Pons (tissue), 1 donor: ENCODE results near the gene RAC3.

Source experiments
- DNase-seq: peaks from one replicate; pipeline ENCODE4 v3.0.0-alpha.2; 2016; ENCODE audit warnings: low spot score

Gene RAC3

GRCh38 chr17:82076785-82077591 lies 45.5 kb downstream of the RAC3 start:
- DNase-seq: no peak

DNA sequence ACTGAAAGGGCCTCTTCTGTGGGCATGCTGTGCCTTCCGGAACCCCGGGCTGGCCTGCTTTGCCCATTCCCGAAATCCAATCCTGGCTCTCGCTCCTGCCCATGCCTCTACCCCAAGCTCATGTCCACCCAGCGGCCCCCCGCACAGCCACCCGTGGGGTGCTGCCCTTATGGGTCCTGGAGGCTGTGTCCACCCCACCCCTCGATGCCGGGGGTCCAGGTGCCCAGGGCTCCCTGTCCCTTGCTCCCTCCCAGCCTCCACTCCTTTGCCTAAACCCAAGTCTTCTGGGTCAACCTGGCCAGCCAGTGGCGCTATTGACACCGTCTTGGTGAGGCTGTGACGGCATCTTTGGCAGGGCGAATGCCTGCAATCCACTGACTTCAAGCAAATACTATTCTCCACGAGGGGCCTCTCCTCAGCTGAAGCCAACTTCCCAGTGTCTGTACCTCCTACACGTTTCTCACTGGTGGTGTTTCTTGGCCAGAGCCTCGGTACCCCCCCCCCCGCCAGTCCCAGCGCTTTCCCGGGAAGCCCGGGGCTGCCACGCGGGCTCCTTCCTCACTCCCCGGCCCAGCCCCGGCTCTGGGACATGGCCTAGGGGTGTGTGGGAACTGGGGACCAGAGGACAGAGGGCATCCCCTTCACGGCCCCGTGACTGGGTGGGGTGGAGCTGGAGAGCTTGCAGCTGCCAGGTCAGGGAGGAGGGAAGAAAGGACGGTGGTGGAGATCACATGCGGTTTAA lies 46.3 kb downstream of the RAC3 start:
- no peak for DNase-seq

DNA sequence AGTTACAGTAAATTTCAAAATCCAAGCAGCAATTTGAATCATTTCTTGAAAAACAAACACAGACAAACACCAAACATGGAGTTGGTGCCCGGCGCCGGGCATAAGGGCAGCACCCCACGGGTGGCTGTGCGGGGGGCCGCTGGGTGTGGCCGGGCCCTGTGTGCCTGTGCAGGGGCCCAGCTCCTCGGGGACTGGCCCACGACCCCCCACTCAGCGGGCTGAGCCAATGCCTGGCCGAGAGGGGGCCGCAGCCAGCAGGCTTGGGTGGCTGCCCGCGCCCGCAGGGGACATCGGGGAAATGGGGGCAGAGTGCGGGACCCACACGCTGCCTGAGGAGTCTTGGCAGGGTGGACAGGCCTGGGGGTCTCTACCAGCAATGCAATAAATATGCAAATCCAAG lies 47.0 kb downstream of the RAC3 start:
- no peak for DNase-seq

- DNase-seq: no peak
These were observed 47.7 kb downstream of the RAC3 start for GRCh38 chr17:82079001-82079677.

DNA sequence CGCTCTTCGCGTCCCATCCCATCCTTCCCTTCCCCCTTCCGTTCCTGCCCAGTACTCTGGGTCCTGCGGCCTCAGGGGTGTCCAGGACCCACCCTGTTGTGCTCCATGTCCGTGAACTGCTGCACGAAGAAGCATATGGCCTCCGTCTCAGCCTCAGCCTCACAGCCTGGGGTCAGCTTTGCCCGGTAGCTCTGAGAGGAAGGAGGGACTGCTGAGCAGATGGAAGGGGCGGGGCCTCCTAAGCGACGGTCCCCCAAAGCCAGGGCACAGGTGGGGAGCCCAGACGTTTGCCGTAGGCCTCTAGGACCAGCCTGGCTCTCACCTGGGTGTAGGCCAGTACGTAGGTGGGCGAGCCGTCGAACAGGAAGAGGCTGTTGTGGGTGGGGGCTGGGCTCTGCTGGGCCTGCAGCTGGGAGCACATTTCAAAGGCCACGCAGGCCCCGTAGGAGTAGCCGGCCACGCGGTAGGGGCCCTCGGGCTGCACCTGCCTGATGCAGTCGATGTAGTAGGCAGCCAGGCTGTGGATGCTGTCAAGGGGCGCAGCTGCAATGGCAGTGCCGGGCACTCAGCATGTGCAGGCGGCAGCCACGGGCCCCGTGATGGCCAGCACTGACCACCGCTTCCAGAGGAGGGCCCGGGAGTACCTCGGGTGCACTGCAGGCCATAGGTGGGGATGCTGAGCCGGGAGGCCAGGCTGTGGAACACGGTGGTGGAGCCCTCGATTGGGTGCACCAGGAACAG lies 48.7 kb downstream of the RAC3 start:
- DNase-seq: no peak

DNA sequence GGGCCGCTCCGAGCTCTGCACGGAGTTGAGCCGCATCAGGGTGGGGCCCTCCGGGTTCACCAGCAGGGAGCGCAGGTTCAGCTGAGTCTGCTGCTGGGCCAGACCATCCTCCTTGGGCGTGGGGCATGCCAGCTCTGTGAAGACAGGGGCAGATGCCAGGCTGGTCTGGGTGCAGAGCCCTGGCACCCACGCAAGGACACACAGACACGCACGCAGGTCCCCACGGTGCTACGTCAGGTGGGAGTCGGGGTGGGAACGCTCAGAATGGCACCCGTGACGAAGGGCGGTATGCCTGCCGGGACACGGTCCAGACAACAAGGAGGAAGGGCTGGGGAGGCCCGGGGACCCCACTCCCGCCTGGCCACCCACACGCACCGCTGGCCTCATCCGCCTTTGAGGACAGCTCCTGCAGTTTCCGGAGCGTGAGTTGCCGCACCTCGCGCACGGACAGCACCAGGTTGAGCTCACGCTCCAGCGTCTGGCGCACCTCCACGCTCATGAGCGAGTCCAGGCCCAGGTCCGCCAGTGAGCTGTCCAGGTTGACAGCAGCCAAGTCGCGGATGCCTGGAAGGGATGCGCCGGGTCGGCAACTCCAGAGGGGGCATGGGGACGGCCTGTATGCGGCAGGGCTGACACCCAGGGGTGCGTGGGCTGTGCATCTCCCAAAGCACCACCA lies 49.4 kb downstream of the RAC3 start:
- no peak for DNase-seq

GRCh38 chr17:82081546-82081945 lies 50.1 kb downstream of the RAC3 start:
- DNase-seq: no peak

- no peak for DNase-seq
These were observed 50.5 kb downstream of the RAC3 start for GRCh38 chr17:82081966-82082365.

GRCh38 chr17:82082456-82082855 lies 51.0 kb downstream of the RAC3 start:
- no peak for DNase-seq

GRCh38 chr17:82083009-82083408 lies 51.5 kb downstream of the RAC3 start:
- DNase-seq: no peak
